ENCODE data around the gene C17orf50.
A peak's percentile ranks its signal among the peaks of the same experiment; 100 is the strongest.

C17orf50 gene

GRCh38 chr17:35731917-35732805 lies 28.5 kb upstream of the C17orf50 start:
- Histone ChIP-seq H3K27ac (peak overlapping the region in 7 of 21 experiments; percentile 23 to 77 (median 39)), H3K4me3 (peak overlapping the region; percentile 40 to 60 (median 46))

DNA sequence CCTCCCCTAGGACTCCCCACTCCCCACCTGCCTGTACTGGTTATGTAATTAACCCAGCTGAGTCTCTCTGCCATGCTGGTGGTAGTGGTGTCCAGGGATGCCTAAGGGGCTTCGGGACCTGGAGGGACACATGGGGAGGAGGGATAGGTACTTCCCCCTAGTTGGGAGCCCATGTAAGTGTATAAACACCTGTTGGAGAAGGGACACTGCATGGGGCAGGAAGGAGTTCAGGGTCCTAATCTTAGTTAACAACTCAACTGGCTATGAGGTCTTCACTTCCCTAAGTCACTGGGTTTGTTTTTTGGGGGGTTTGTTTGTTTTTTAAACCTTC lies 27.9 kb upstream of the C17orf50 start:
- H3K4me3 ChIP-seq, result no peak overlapping the region
- no peak overlapping the region for H3K27ac ChIP-seq

DNA sequence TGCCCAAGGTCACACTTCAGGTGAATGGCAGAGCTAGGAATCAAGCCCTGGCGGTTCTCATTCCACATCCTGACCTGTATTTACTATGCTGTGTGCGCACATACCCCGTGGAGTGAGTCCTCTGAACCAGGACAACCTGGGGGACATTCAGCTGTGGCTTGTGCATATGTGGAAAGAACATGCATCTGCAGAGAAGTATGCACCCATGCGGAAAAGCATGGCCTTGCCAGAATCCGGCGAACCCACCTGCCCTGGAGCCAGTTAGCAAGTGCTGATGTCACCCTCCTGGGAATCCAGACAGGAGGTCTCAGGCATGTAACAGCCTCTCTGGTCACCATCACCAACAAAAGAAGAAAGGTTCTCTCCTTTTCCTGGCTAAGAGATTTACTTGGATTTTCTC lies 27.3 kb upstream of the C17orf50 start:
- H3K27ac ChIP-seq, result no peak overlapping the region

GRCh38 chr17:35734396-35734795 lies 26.3 kb upstream of the C17orf50 start:
- no peak overlapping the region for H3K27ac ChIP-seq

More for the DNA sequence above, 27.3 kb upstream of the C17orf50 start:
- H3K4me3 ChIP-seq, result no peak overlapping the region

GRCh38 chr17:35735036-35735805 lies 25.5 kb upstream of the C17orf50 start:
- H3K4me3 ChIP-seq, result no peak overlapping the region

More at GRCh38 chr17:35734396-35734795, 26.3 kb upstream of the C17orf50 start:
- H3K4me3 ChIP-seq, result no peak overlapping the region

GRCh38 chr17:35736236-35736635 lies 24.5 kb upstream of the C17orf50 start:
- H3K4me3 ChIP-seq, result no peak overlapping the region

More at GRCh38 chr17:35735036-35735805, 25.5 kb upstream of the C17orf50 start:
- H3K27ac ChIP-seq, result no peak overlapping the region

DNA sequence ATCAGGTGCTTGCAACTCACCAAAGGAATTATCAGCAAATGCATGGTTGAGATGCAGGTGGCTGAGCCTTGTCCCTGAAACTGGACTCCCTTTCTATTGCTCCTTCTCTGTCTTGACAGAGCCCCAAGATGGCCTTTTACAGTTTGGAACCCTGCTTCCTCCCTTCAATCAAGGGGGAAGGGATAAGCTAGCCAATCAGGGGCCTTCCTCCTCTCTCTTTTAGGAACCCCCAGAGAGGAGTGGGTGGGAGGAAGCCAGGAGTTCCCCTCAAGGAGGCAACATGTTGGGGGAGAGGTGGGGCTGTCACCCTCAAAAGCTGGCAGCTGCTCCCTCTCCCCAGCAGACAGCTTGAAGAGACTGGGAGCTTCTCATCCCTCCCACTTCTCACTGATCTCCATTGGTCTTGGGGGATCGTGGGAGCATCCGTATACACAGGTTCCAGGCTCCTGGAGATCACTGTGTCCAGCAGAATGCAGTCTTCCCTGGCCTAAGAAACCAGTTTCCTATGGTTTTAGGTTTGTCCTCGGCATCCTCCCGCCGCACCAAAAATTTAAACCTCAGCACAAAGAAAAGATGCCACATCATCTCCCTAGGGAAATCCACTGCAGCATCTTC lies 22.1 kb upstream of the C17orf50 start:
- Histone ChIP-seq H3K27ac (no peak overlapping the region), H3K4me3 (no peak overlapping the region)

More at GRCh38 chr17:35736236-35736635, 24.5 kb upstream of the C17orf50 start:
- no peak overlapping the region for H3K27ac ChIP-seq

DNA sequence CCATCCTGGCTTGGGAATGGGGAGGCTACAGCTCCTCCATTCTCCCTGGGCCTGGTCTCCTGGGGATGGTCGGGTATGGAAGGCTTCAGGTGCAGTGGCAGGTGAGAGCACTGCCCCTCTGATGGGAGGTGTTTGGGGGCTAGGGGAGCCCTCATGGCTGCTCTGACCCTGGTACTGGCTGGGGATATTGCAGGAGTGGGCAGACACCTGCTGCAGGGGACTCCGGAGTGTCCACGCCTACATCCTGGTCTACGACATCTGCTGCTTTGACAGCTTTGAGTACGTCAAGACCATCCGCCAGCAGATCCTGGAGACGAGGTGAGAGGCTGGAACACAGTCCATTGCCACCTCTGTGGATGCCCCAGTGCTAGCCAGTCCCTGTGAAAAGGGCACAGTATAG lies 20.5 kb upstream of the C17orf50 start:
- Histone ChIP-seq H3K27ac (no peak overlapping the region), H3K4me3 (no peak overlapping the region)

GRCh38 chr17:35740997-35741931 lies 19.4 kb upstream of the C17orf50 start:
- no peak overlapping the region for H3K27ac ChIP-seq
- H3K4me3 ChIP-seq, result peak overlapping the region in 3 of 7 experiments; percentile 8 to 22 (median 21)

DNA sequence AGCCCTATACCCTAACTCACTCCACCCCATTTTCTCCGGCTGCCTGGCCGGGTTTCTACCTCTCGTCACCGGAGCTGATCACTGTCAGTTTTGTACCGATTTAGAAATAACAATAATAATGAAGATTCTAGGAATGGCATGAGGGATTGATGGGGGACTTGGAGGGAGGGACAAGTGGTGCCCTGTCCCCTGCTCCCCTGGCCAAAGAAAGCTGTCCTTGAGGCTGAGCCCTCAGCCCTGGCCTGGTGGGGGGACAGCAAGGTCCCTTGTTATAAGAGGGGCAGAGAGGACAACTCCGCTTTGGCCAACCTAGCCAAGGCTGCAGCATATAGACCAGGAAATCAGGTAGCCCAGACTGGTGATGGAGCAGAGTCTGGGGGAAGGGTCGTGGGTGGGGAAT lies 18.2 kb upstream of the C17orf50 start:
- Histone ChIP-seq H3K4me3 (no peak overlapping the region), H3K27ac (no peak overlapping the region)

DNA sequence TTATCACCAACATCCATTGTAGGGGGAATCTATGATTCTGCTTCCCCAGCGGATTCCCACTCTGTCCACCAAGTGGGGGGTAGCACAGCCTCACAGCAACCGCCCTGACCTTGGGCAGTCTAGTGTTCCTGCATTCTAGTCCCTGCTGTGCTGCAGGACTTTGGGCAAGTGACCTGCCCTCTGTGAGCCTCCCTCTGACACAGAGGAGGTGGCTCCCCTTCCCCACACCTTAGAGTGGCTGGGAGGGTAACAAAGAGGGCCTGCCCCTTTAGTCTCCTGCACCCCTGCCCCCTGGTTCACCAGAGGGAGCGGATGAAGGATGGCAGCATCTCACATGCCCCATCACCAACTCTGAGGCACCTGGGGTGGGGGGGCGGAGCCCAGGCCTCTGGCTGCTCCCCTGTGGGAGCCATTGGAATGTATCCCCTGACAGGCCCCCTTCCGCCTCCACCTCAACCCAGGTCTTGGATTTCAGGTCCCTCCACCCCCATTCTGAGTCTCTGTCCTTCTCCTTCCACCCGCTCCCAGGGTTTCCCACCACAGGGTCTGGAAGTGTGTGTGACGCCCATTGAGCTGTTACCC lies 17.7 kb upstream of the C17orf50 start:
- Histone ChIP-seq H3K4me3 (no peak overlapping the region), H3K27ac (no peak overlapping the region)

DNA sequence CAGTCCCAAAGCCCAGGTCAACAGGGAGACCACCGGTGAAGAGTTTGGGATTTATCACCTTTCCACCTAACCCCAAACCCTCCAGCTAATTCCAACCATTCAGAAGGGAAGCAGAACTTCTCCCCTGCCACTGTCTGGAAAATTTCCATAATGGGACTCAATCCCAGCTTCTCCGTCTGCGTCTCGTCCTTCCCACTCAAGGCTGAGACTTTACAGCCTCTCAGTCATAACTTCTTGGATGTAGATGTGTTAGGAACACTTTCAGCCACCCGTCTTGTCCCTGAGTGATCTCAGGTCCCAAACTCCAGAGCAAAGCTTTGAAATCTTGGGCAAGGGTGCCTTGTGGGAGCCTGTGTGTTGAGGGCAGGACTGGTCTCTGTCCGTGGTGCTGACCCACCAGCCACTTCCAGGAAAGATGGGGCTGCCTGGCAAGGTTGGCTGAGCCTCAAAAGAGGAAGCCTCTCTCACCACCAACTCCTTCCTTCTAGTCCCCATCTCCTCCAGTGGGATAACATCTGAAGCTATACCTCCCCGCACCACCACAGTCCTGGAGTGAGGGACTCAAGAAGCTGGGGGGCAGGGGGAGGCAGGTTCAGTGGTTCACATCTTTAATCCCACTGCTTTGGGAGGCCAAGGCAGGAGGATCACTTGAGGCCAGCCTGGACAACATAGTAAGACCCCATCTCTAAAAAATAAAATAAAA lies 16.9 kb upstream of the C17orf50 start:
- no peak overlapping the region for H3K27ac ChIP-seq

GRCh38 chr17:35744830-35745229 lies 15.9 kb upstream of the C17orf50 start:
- H3K4me3 ChIP-seq, result no peak overlapping the region
- no peak overlapping the region for H3K27ac ChIP-seq

More for the DNA sequence above, 16.9 kb upstream of the C17orf50 start:
- H3K4me3 ChIP-seq, result no peak overlapping the region

DNA sequence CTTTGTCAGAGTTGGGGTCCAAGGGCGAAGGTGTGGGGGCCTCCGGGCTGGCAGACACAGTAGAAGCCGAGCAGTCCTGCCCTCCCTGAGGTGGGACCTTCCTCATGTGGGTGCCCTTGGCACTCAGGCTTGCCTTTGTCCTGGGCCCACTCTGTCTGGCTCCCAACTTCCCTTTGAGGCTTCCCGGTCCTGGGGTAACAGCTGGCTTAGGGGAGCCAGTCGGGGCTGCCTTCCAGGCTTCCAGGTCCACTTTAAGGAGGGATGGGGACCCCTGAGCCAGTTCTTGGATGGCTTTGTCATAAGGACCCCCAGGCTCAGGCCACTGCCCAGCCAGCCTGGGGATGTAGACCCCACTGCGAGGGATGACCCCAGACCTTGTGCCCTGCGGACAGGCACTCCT lies 15.4 kb upstream of the C17orf50 start:
- no peak overlapping the region for H3K4me3 ChIP-seq

DNA sequence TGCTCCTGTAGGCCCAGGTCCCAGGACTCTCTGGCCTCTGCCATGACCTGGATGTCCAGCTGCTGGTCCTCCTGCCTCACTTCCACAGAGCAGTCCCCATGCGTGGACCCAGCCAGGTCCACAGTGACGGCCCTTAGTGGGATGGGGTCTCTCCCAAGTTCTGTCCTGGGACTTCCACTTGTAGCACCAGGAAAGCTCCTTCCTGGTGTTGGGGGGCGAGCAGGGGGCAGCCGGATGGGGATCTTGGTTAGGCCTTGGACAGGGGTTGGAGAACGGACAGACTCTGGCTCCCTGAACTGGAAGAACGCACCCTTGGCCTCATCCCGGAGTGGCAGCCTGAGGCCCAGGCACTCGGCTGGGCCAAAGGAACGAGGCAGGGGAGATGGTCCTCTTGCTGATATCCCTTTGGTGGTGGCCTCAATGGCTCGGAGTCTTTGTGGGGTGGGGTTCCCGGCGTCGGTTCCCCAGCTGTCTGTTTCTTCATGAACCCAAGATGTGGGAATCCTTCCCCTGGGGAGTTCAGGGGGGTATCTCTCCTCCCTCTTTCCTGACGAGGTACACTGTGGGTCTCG lies 14.9 kb upstream of the C17orf50 start:
- no peak overlapping the region for H3K27ac ChIP-seq
- H3K4me3 ChIP-seq, result no peak overlapping the region

More for the DNA sequence above, 15.4 kb upstream of the C17orf50 start:
- H3K27ac ChIP-seq, result no peak overlapping the region

DNA sequence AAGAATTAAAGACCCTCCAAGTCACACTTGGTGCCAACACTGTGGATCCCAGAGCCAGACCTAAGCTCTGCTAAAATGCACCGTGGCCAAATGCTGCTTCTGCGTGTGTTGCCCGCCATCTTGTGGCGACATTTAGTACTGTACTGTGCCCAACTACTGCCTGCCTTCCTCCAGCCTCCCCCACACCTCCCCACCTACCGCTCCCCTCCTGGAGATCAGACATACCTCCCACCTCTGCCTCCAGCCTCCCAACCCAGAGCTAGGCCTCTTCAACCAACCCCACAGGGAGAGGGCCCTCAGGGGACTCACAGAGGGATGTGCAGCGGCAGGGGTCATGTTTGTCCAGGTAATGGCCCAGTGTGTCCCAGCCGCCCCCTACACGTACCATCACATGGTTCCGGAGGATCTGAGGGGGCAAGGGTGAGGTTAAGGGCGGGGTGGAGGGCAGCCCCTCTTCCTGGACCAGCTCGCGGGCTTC lies 13.1 kb upstream of the C17orf50 start:
- Histone ChIP-seq H3K27ac (peak overlapping the region in 1 of 21 experiments; percentile 32), H3K4me3 (no peak overlapping the region)

GRCh38 chr17:35748341-35748841 lies 12.3 kb upstream of the C17orf50 start:
- peak overlapping the region in 1 of 21 experiments; percentile 32 for H3K27ac ChIP-seq
- H3K4me3 ChIP-seq, result no peak overlapping the region

DNA sequence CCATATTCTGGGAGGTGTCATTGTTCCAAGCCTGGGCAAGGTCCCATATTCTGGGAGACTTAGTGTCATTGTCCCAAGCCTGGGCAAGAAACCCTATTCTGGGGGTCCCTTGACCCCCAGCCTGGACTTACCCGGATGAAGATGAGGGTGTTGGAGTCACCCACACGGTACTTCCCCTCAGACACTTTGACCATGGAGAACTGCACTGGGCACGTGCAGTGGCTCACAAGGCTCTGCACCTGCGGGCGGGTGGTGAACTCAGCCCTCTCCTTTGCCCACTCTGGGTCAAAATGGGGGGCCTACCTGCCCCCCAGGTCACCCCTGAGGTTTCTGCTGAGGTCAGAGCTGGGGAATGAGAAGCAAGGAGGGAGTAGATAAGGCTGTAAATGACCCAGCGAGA lies 11.7 kb upstream of the C17orf50 start:
- no peak overlapping the region for H3K27ac ChIP-seq
- no peak overlapping the region for H3K4me3 ChIP-seq
